Suprapubic skin (tissue), 4 donors: ENCODE data around the gene TRIM65. TPM values are rescaled to one million over a fixed set of nuclear protein-coding genes. Genes with fewer than 3 reads are reported as not detected.

Experiments used
- DNase-seq, 2 donors: peaks; one replicate each; pipeline ENCODE4 v3.0.0-alpha.2; 2019; ENCODE audit warnings: low spot score in 2 of 2
- H3K27ac ChIP-seq: fragments of 200-600 bp; sonication (generic); one replicate; pipeline ENCODE4 v1.5.1; 2019
- H3K27me3 ChIP-seq: fragments of 200-600 bp; sonication (generic); one replicate; pipeline ENCODE4 v1.5.1; 2019
- H3K36me3 ChIP-seq: fragments of 200-600 bp; sonication (generic); one replicate; pipeline ENCODE4 v1.5.1; 2019
- H3K4me1 ChIP-seq: fragments of 200-600 bp; sonication (generic); one replicate; pipeline ENCODE4 v1.5.1; 2019
- H3K4me3 ChIP-seq: fragments of 200-600 bp; sonication (generic); one replicate; pipeline ENCODE4 v1.5.1; 2019; ENCODE audit warnings: mild to moderate bottlenecking
- H3K9me3 ChIP-seq: fragments of 200-600 bp; sonication (generic); one replicate; pipeline ENCODE4 v1.5.1; 2019
- EP300 ChIP-seq: sonication (generic); formaldehyde crosslinking; IDR thresholded peaks from one replicate; pipeline ENCODE4 v1.6.1; 2017; ENCODE audit warnings: antibody characterized with exemption
- POLR2A ChIP-seq, 2 donors: fragments of 450-650 bp; IDR thresholded peaks; one replicate each; pipeline ENCODE4 v1.6.1; 2017; ENCODE audit warnings: antibody characterized with exemption in 2 of 2, mild to moderate bottlenecking in 2 of 2, moderate library complexity in 2 of 2
- POLR2AphosphoS5 ChIP-seq, 3 donors: sonication (generic); formaldehyde crosslinking; IDR thresholded peaks; one replicate each; pipeline ENCODE4 v1.6.1; 2017; ENCODE audit warnings: antibody characterized with exemption in 3 of 3
- WGBS: methylation state at CpG from one replicate; pipeline ENCODE4 v1.1.5; 2018; 5-methylcytosine and 5-hydroxymethylcytosine counted together
- total RNA-seq, 4 donors: library from RNA; depleted of rRNA; stranded (reverse); fragments of >200 nt; gene quantifications; one replicate each; pipeline ENCODE4 v1.1.0, GENCODE V29; 2016
- TF ChIP-seq, protein P1 (sequence below), 2 donors: fragments of 200-600 bp in 1 of 2; fragments of 450-650 bp in 1 of 2; sonication (generic) in 1 of 2; IDR thresholded peaks; one replicate each; pipeline ENCODE4 v1.5.1; 2016 to 2019; ENCODE audit warnings: antibody characterized with exemption in 2 of 2, mild to moderate bottlenecking in 1 of 2, moderate library complexity in 1 of 2

The TRIM65 gene
- total RNA-seq, 4 donors from 2014 or later: 22.5 to 44.6 (median 32.1) TPM

DNA sequence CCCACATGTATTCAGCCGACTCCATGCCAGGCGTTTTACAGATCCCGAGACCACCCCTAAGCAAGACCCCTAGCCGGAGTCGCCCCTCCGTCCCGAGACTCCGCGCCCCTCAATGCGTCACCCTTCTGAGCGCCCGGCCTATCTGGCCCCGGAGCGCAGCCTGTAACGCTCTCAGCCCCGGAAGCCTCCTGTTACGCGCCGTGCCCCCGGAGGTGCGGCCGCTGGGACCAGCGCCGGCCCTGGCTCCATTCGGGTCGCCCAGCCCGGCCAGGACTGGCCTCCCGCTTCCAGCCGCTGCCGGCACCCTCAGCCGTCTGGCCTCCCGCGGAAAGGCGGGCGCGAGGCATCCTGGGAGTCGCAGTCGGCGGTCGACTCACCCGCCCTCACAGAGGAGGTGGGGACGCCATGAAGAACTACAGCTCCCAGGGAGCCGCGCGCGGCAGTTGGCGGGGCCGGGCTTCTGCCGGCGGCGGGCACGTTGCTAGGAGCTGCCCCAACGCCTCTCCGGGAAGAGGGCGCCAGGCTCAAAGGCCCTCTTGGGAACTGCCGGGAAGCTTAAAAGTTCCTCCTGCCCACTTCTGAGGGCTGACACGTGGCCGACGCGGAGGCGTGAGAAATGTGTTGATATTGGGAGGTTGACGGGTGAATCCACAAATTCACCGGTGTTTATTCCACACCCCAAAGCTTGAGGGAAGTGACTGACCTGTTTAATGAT, 44.1 kb upstream of the TRIM65 start, which contains the start of gene FBF1:
TSS of gene FBF1 (minus strand) at position 316 of the 715 bp plus-strand sequence. CDS start 2,893 bp downstream, outside the sequence.
- Histone ChIP-seq H3K27me3 (no peaks in the 10 kb centered on the region), H3K36me3 (peaks cover 13% of the 10 kb centered on the region), H3K4me3 (peak within 1 kb of the TSS; percentile 71), H3K4me1 (peaks cover 16% of the 10 kb centered on the region), H3K9me3 (no peaks in the 10 kb centered on the region), H3K27ac (peak within 1 kb of the TSS; percentile 59)
- TF ChIP-seq POLR2AphosphoS5 (IDR thresholded peaks at IDR 0.05) (peak in 2 of 3 donors; percentile 64 to 87), POLR2A (IDR thresholded peaks at IDR 0.05) (peak in 1 of 2 donors; percentile 59), EP300 (no peak)
- peak; percentile 94 to 96 for DNase-seq
- under 1% methylated on average over 24 of the region's 63 CpGs for WGBS

DNA sequence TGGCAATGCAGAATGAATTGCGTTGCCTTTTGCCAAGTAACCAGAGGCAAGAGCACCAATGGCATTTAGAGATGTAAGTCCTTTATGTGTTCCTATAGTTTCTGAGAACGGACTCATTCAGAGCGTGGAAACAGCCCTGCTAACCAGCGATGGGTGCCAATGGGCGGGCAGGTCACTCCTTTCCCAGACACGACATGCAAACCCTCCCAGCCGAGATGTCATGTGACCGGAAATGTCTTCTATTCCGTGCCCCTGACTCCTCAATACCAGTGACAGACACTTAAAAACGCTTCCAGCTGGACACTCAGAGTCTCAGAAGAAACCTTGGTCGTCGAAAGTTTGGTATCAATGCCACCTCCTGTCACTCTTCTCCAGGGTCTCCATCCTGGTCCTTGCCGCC, 40.9 kb upstream of the TRIM65 start:
- Histone ChIP-seq H3K27ac (no peak overlapping the region), H3K36me3 (no peaks in the 10 kb centered on the region), H3K27me3 (no peaks in the 10 kb centered on the region), H3K9me3 (no peaks in the 10 kb centered on the region), H3K4me1 (peaks cover 16% of the 10 kb centered on the region), H3K4me3 (no peak overlapping the region)
- no peak for DNase-seq
- WGBS: 84% methylated on average over 13 of the region's 13 CpGs
- TF ChIP-seq, protein P1, sequence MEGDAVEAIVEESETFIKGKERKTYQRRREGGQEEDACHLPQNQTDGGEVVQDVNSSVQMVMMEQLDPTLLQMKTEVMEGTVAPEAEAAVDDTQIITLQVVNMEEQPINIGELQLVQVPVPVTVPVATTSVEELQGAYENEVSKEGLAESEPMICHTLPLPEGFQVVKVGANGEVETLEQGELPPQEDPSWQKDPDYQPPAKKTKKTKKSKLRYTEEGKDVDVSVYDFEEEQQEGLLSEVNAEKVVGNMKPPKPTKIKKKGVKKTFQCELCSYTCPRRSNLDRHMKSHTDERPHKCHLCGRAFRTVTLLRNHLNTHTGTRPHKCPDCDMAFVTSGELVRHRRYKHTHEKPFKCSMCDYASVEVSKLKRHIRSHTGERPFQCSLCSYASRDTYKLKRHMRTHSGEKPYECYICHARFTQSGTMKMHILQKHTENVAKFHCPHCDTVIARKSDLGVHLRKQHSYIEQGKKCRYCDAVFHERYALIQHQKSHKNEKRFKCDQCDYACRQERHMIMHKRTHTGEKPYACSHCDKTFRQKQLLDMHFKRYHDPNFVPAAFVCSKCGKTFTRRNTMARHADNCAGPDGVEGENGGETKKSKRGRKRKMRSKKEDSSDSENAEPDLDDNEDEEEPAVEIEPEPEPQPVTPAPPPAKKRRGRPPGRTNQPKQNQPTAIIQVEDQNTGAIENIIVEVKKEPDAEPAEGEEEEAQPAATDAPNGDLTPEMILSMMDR (IDR thresholded peaks at IDR 0.05): no peak
- no peak for TF ChIP-seq POLR2A (IDR thresholded peaks at IDR 0.05)
- no peak for TF ChIP-seq POLR2AphosphoS5 (IDR thresholded peaks at IDR 0.05)
- no peak for TF ChIP-seq EP300

DNA sequence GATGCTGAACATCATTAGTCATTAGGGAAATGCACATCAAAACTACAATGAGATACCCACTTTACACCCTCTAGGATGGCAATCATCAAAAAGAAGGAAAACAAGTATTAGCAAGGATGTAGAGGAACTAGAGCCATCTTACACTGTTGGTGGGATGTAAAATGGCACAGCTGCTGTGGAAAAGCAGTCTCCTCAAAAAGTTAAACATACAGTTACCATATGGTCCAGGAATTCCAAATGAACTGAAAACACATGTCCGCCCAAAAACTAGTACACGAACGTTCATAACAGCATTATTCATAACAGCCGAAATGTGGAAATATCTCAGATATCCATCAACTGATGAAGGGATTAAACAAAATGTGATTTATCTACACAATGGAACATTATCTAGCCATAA, 37.1 kb upstream of the TRIM65 start:
- Histone ChIP-seq H3K9me3 (no peaks in the 10 kb centered on the region), H3K27me3 (no peaks in the 10 kb centered on the region), H3K27ac (no peak overlapping the region), H3K4me1 (no peaks in the 10 kb centered on the region), H3K4me3 (no peak overlapping the region), H3K36me3 (no peaks in the 10 kb centered on the region)
- no peak for DNase-seq
- WGBS: 80% methylated on average over 4 of the region's 4 CpGs
- TF ChIP-seq EP300: no peak
- TF ChIP-seq, protein P1 (IDR thresholded peaks at IDR 0.05): no peak
- no peak for TF ChIP-seq POLR2A (IDR thresholded peaks at IDR 0.05)
- no peak for TF ChIP-seq POLR2AphosphoS5 (IDR thresholded peaks at IDR 0.05)

DNA sequence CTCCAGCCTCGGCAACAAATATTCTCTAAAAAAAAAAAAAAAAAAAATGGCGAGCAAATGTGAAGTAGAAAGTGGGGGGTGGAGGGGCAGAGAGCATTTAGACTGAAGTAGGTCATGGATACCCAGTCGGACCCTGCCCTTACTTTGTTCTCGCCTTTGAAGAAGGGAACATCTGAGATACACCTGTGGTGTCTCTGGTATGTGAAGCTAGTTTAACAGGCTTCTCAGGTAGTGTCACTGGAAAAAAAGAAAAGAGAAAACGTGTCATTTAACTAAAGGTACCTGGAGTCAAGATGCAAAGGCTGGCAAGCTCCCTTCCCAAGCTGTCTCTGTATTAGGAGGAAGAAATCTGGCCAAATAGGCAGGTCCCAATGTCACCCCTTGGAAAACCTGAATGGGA, 36.1 kb upstream of the TRIM65 start:
- H3K27ac ChIP-seq: no peak overlapping the region
- 70% methylated on average over 5 of the region's 5 CpGs for WGBS
- DNase-seq: no peak
- no peaks in the 10 kb centered on the region for H3K9me3 ChIP-seq
- TF ChIP-seq, protein P1 (IDR thresholded peaks at IDR 0.05): no peak
- TF ChIP-seq EP300: no peak
- no peak for TF ChIP-seq POLR2AphosphoS5 (IDR thresholded peaks at IDR 0.05)
- TF ChIP-seq POLR2A (IDR thresholded peaks at IDR 0.05): no peak
- peaks cover under 1% of the 10 kb centered on the region for H3K4me1 ChIP-seq
- no peaks in the 10 kb centered on the region for H3K27me3 ChIP-seq
- no peak overlapping the region for H3K4me3 ChIP-seq
- H3K36me3 ChIP-seq: no peaks in the 10 kb centered on the region

DNA sequence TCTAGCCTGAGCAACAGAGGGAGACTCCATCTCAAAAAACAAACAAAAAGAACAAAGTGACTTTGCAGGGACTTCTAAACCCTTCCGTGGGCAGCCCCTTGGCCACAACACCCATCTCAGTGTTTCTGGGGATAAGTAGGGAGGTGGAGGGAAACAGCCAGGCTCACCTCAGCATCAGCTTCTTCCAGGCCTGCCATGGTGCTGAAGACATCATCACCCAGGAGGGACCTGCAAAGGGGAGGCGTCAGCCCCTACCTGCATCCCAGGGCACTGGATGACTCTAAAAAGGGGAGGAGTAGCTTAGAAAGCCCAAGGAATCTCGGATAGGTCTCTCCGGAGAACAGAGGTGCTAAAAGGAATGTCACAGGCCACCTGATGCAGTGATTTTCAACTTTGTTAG, 34.3 kb upstream of the TRIM65 start:
- Histone ChIP-seq H3K9me3 (no peaks in the 10 kb centered on the region), H3K4me1 (peaks cover 9% of the 10 kb centered on the region), H3K27ac (no peak overlapping the region), H3K4me3 (no peak overlapping the region), H3K27me3 (no peaks in the 10 kb centered on the region), H3K36me3 (no peaks in the 10 kb centered on the region)
- 95% methylated on average over 4 of the region's 4 CpGs for WGBS
- DNase-seq: no peak
- no peak for TF ChIP-seq EP300
- no peak for TF ChIP-seq POLR2AphosphoS5 (IDR thresholded peaks at IDR 0.05)
- no peak for TF ChIP-seq POLR2A (IDR thresholded peaks at IDR 0.05)
- TF ChIP-seq, protein P1 (IDR thresholded peaks at IDR 0.05): no peak
